ENCODE data around the gene NUCKS1.

NUCKS1 gene

DNA sequence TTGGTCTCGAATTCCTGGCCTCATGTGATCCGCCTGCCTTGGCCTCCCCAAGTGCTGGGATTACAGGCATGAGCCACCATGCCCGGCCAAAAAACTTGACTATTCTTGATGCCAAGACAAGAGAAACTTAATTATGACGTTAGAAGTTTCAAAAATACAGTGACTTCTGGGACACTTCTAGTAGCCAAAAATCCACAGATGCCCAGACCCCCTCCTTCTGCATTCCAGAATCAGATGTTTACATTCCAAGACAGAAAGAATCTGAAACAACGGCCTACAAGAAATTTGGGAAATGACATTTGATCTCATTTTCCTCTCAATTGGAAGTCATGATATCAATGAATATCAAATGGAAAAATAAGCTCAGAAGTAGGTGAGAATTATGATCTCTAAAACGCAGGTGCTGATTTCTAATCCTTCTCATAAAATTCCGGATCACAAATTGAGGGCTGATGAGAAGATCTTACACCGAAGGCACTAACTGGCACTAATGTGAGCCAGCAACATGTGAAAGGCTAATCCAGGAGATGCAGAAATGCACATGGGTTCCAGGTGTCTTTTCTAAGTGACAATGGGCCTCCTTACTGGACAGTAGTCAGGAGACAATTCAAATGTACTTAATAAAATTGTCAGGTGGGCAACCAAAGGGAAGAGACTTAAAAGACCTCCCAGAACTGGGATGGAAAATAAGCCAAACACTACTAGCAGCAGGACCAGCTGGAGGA is 19.8 kb upstream of the NUCKS1 start:
- DNase-seq: no peak

DNA sequence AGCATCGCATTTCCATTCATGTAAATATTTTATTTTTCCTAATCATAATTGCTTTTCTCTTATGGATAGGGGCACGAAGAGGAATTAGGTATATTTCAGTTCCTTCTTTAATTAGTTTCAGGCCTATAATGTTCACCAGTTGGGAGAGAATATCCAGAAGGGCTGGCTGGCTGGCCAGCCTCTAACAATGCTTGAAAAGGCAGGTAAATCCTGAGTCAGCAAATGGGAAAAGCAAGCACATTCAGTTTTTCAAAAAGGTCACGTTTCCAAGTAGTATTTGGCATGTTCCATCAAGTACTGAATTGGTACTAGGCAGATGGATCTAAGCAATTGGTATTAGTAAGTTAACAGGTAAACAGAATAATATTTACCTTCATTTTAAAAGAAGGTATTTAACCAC is 17.3 kb upstream of the NUCKS1 start:
- no peak for DNase-seq

DNA sequence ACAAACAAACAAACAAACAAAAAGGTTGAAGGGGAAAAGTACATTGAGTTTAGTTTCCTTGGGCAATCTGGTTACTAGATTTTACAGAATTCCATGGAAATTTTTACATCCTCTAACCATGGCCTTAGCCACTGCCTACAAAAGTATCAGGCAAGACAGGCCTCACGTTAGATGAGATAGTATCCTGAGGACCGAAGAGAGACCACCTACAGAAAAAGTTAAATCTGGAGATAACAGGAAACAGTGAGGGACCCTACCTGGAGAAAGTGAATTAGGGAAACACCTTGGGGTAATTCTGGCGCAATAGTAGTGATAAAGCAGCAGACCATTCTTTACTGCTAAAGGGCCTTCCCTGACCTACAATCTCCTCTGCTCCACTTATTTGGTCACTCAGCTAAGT is 16.6 kb upstream of the NUCKS1 start:
- no peak for DNase-seq

DNA sequence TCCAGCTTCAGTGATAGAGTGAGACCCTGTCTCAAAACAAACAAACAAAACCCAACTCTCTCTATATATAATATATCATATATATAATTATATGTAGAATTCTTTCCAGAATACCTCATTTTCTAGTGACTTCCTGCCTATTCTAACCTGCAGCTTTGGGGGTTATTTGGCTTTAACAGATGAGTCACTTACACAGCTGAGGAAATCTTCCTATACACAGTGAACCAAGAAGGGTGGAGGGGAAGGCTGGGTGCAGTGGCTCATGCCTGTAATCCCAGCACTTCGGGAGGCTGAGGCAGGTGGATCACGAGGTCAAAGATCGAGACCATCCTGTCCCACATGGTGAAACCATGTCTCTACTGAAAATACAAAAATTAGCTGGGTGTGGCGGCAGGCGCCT is 16.1 kb upstream of the NUCKS1 start:
- no peak for DNase-seq

DNA sequence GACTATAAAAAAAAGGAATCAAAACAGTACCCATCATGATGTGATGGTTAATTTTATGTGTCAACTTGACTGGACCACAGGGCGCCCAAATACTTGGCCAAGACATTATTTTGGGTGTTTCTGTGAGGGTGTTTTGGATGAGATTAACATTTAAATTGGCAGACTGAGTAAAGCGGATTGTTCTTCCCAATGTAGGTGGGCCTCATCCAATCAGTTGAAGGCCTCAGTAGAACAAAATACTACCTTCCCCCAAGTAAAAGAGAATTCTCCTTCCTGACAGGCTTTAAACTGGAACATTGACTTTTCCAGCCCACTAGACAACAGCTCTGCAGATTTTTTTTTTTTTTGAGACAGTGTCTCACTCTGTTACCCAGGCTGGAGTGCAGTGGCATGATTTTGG is 14.6 kb upstream of the NUCKS1 start:
- no peak for DNase-seq

DNA sequence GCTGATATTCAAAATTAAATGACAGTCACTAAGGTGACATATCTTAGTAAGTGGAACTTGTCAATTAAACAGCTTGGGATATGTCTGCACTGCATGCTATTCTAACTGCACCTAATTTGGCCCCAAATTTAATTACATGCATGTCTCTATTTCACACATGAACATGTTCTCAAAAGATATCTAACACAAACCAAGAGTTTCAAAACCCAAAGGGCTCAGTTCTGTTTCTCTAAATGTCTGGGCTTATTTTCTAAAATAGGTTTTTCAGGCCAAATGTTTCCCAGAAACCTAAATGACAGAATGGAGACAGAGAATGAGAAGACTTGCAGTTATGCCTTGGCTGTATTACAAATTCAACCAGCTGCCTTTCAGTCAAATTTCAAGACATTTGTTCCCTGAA is 14.0 kb upstream of the NUCKS1 start:
- DNase-seq: no peak

DNA sequence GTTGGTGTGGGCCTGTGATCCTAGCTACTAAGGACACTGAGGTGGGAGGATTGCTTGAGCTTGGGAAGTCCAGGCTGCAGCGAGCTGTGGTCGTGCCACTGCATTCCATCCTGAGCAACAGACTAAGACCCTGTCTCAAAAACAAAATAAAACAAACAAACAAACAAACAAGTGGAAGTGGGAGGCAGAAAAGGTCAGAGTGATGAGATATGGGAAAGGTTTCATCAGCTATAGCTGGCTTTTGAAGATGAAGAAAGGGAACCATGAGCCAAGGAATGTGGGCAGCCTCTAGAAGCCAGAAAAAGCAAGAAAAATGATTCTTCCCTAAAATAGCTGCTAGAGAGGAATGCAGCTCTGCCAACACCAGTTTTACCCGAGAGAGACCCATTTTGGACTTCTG is 10.6 kb upstream of the NUCKS1 start:
- DNase-seq: no peak

DNA sequence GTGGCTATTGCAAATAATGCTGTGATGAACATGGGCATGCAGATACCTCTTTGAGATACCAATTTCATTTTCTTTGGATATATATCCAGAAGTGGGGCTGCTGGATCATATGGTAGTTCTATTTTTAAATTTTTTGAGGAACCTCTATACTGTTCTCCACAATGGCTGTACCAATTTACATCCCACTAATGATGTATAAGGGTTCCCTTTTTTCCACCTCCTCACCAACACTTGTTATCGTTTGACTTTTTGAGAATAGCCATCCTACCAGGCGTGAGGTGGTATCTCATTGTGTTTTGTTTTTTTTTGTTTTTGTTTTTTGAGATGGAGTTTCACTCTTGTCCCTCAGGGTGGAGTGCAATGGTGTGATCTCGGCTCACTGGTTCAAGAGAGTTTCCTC is 6.6 kb upstream of the NUCKS1 start:
- no peak for DNase-seq

DNA sequence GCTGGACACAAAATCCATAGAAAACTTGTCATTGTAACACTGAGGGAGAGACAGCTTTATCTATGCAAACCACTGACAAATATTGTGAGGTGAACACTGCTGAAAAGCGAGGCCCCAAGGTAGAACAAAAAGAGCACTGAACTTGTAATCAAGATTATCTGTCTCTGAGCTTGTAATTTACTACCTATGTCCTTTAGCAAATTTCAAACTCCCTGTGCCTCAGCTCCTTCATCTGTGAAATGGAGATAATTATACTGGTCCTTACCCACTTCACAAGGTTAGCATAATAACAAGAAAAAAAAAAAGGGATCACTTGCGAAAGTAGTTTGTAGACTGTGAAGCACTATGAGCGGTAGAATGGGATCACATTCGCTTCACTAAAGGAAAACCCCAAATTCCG is 4.9 kb upstream of the NUCKS1 start:
- DNase-seq: no peak

DNA sequence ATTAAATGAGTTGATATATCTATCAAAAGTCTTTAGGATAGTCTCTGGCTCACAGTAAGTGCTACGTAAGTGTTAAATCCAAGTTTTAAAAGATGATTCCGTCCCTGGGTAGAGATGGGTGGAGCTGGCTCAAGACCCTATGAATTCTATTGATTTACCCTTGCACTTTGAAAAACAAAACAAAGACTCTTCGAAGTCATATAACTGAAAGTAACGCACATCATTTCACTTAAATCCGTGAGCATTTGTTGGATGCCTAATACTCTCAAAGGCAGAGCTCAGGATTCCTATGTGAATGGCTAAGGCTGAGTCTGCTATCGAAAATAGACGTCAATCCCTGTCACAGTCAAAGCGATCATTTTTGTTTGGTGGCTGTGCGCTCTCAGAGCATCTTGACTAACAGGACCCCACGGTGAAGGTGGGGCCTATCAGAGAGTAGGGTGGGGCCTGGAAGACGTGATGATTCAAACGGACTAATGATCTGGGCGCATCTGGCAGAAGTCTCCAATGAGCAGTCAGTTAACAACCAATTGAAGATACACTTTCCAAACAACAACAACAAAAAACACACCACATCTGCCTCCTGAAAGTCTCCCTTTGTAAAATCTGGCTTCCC is 1.2 kb upstream of the NUCKS1 start:
- DNase-seq: no peak

DNA sequence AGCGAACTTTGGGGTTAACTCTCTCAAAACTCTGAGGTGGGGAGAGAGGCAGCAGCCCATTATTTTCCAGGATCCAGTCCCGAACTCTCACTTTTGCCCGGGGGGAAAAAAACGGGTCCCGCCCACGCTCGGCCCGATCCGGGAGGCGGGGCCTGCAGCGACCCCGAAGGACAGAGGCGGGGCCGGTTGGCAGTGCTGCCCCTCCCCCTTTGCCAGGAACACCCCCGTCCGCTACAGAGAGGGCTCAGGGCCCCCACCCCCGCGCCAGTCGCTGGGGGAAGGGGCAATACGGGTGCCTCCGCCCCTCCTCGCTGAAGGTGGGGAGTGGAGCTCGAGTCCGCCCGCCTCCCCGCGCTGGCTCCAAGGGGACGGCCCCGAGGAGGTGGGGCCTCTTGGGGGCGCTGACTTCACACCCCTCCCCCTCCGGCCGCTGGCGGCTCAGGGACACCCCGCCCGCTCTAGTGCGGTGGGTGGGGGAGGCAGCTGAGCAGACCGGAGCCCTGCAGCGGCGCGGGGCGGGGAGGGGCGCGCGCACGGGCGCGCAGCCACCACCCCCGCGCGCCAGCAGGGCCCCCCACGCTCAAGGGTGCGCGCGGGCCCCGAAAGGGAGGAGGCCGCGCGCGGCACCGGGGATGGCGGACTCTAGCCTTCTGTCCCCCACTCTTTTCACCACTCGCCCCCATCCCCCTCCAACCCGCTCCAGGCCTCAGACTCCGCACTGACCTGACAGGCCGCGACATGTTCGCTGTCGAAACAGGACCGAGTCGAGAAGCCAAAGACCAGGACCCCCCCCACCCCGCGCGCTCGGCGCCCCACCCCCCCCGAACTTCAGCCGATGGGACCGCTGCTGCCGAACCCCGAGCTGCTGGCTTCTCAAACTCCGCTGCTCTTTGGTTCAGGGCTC is 496 bp downstream of the NUCKS1 start:
- DNase-seq: peak; percentile 81

DNA sequence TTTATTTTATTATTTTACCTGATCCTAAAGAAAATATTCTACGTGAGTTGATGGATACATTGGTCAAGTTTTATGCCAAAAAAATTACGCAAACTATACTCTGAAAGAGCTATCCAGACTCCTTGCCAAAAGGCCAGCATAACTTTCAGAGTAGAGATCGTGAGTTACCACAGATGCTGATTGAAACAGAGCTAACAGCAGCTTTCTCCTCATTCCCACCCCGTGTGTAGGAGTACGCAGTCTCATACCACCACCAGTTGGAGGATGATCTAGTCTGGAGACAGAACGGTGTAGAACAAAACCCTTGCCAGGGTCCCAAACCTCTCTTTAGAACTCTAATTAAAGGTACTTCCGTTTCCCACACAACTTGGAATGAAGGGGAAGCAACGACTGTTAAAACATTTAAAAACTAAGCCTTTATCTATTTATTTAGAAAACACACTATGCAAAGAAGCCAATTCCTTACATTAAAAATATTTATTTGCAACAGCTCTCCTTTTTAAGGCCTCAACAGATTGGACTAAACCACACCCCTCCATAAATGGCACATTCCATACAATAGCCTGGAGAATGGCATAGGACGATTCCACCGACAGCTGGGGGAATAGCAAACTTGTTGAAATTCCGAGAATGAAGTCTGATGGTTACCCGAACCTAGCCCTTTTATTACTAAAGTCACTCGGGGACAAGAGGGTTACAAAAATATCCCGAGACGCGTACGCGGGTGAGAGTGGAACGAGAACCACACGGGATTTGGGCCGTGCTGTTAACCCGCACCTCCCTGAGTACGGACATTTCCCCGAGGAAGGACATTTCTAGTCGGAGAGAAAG is 1.4 kb downstream of the NUCKS1 start:
- DNase-seq: peak; percentile 44

DNA sequence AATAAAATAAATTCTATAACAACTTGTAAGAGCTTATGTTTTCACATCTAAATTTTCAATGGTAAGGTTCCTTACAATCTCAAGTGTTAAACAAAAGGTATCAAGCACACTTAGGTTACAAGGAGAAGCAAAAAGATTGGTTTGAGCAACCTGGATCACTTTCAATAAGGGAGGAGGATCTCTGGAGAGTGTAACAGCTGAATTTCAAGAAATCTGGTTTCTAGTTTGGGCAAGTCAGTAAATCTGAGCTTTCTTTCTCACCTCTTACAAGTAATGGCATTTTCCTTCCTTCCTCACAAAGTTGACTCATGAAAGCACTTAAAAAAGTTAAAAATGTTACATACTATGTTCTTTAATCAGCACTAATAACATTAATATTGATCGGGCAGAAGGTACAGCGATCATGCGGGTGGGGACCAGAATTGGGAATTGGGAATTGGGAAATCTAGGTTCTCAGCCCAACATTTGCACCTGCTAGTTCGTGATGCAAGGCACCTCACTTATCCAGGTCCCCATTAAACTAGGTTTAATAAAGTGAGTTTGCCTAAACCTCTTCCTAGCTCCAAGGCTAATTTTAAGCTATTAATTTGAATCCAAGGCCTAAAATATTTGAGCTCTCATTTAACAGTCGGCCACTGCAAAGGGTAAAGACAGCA is 3.1 kb downstream of the NUCKS1 start:
- DNase-seq: no peak

DNA sequence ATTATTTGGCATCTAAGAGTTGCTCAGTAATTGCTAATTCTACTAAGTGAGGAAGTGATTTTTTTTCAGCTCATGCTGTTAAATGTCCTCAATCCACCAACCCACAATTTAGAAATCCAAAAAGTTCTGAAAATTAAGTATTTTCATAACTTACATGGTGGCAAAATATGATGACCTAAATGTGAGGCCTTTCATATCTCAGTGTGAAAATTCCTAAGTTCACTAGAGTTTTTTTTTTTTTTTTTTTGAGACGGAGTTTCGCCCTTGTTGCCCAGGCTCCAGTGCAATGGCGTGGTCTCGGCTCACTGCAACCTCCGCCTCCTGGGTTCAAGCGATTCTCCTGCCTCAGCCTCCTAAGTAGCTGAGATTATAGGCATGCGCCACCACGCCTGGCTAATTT is 5.6 kb downstream of the NUCKS1 start:
- DNase-seq: no peak

DNA sequence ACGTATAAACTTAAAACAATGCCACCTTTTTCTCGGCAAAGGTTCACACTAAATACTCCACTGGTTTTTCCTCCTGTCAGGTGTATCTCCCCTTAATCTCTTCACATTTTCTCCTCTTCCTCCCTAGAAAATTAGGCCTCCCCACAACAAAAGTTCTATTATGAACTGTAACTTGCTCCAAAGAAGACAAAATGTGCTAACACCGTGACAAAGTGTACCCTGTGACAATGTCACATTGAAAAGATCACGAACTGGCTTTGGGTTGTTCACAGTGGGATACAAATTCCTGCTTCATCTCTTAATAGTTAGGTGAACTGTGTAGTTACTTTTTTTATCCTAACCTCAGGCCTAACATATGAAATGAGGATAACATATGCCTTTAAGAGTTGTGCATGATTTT is 6.0 kb downstream of the NUCKS1 start:
- DNase-seq: no peak

DNA sequence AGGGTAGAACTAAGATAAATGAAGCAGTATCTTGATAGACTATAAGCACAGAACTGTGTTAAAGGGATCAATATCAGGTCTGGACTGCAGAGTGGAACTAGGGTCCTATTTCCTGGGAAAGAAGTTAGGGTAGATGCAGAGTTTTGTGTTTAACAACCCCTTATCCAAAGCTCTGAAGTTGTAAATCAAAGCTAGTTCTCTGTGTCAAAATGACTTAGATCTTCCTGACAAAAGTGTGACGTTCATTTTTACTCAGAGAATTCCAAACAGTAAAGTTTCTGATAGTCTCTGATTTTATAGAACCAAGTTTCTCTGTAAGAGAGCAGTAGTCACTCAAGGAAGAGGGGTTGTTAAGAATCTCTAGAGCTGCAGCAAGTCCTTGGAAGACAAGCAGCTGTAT is 8.3 kb downstream of the NUCKS1 start:
- no peak for DNase-seq

DNA sequence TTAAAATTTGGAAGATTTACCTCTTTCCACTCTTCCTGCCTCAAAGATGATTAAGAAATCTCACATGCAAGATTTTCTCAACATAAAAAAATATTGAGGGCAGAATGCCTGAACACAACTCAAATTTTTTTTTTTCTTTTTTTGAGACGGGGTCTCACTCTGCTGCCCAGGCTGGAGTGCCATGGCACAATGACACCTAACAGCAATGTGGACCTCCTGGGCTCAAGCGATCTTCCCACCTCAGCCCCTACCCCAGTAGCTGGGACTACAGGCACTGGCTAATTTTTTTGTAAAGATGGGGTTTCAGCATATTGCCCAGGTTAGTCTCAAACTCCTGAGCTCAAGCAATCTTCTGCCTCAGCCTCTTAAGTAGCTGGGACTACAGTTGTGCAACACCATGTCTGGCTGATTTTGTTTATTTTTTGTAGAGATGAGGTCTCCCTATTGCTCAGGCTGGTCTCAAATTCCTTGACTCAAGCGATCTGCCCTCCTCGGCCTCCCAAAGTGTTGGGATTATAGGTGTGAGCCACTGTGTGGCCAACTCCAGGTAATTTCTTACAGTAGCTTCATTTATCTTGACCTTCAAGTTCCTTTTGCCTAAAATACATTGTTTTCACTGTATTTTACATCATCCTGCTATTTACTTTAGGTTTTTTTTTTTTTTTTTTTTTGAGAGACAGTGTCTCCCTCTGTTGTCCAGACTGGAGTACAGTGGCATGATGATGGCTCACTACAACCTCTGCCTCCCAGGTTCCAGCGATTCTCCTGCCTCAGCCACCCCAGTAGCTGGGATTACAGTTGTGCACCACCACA is 10.4 kb downstream of the NUCKS1 start:
- no peak for DNase-seq

DNA sequence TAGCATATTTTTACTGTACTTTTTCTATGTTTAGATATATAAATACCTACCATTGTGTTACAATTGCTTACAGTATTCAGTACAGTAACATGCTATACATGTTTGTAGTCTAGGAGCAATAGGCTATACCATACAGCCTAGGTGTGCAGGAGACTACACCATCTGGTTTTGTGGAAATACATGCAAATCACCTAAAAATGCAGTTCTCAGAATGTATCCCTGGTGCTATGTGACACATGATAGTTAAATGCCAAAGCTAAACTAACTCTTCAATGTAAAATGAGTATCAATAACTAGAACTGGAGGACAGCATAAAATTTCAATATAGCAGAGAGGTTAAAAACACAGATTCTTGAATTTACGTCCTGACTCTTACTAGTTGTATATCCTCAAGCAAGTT is 14.8 kb downstream of the NUCKS1 start:
- no peak for DNase-seq

DNA sequence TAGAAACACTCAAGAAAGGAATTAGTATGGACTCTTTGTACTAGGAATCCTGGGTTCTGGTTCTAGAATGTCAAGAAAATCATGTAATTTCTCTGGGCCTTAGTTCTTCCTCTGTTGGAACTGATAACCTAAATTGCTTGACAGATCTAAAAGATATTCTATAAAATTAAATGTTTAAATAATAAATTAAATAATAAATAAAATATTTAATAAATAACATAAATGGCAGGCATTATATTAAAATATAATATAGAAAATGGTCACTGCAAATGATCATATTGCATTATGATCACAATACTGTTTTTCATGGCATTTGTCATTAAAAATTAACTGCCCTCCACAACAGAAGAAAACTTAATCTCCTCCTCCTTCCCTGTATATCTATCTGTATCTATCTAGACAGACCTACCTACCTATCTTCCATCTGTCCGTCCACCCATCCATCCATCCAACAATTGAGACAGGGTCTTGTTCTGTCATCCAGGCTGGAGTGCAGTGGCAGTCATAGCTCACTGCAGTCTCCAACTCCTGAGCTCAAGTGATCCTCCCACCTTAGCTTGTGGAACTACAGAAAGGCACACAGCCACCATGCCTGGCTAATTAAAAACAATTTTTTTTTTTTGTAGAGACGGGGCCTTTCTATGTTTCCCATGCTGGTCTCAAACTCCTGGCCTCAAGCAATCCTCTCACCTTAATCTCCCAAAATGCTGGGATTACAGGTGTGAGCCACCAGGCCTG is 16.4 kb downstream of the NUCKS1 start:
- DNase-seq: no peak

DNA sequence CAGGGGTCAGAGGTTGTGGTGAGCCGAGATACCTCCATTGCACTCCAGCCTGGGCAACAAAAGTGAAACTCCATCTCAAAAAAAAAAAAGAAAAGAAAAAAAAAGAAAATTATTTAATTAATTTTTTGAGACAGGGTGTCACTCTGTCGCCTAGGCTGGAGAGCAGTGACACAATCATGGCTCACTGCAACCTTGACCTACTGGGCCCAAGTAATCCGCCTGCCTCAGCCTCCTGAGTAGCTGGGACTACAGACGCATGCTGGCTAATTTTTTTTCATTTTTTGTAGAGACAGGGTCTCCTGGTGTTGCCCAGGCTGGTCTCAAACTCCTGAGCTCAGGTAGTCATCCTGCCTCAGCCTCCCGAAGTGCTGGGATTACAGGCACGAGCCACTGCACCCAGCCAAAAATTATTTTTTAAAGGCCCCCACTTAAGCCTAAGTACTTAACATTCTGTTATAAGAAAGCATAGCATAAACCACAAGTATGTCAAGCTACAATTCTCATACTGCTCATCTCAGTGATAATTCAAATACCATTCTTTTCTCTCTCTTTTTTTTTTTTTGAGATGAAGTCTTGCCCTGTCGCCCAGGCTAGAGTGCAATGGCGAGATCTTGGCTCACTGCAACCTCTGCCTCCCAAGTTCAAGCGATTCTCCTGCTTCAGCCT is 19.9 kb downstream of the NUCKS1 start:
- DNase-seq: no peak

Data from NCI-H510A treated with DMSO at 0.1 percent for 48 hours (cell line).